Suprapubic skin (tissue), 4 donors: ENCODE data around the gene FAM171A1. TPM values are rescaled to one million over a fixed set of nuclear protein-coding genes. Genes with fewer than 3 reads are reported as not detected.
"Not testable (repeated sequence)": the region's sequence is repeated elsewhere in the genome, so short reads cannot be mapped to it uniquely, and the experiment has no call there.

ENCODE experiments used
- DNase-seq, 2 donors: peaks; one replicate each; pipeline ENCODE4 v3.0.0-alpha.2; 2019; ENCODE audit warnings: low spot score in 2 of 2
- H3K27ac ChIP-seq: fragments of 200-600 bp; sonication (generic); one replicate; pipeline ENCODE4 v1.5.1; 2019
- H3K27me3 ChIP-seq: fragments of 200-600 bp; sonication (generic); one replicate; pipeline ENCODE4 v1.5.1; 2019
- H3K36me3 ChIP-seq: fragments of 200-600 bp; sonication (generic); one replicate; pipeline ENCODE4 v1.5.1; 2019
- H3K4me1 ChIP-seq: fragments of 200-600 bp; sonication (generic); one replicate; pipeline ENCODE4 v1.5.1; 2019
- H3K4me3 ChIP-seq: fragments of 200-600 bp; sonication (generic); one replicate; pipeline ENCODE4 v1.5.1; 2019; ENCODE audit warnings: mild to moderate bottlenecking
- H3K9me3 ChIP-seq: fragments of 200-600 bp; sonication (generic); one replicate; pipeline ENCODE4 v1.5.1; 2019
- CTCF ChIP-seq, 2 donors: fragments of 200-600 bp in 1 of 2; fragments of 450-650 bp in 1 of 2; sonication (generic) in 1 of 2; IDR thresholded peaks; one replicate each; pipeline ENCODE4 v1.5.1; 2016 to 2019; ENCODE audit warnings: antibody characterized with exemption in 2 of 2, mild to moderate bottlenecking in 1 of 2, moderate library complexity in 1 of 2
- EP300 ChIP-seq: sonication (generic); formaldehyde crosslinking; IDR thresholded peaks from one replicate; pipeline ENCODE4 v1.6.1; 2017; ENCODE audit warnings: antibody characterized with exemption
- POLR2A ChIP-seq, 2 donors: fragments of 450-650 bp; IDR thresholded peaks; one replicate each; pipeline ENCODE4 v1.6.1; 2017; ENCODE audit warnings: antibody characterized with exemption in 2 of 2, mild to moderate bottlenecking in 2 of 2, moderate library complexity in 2 of 2
- POLR2AphosphoS5 ChIP-seq, 3 donors: sonication (generic); formaldehyde crosslinking; IDR thresholded peaks; one replicate each; pipeline ENCODE4 v1.6.1; 2017; ENCODE audit warnings: antibody characterized with exemption in 3 of 3
- WGBS: methylation state at CpG from one replicate; pipeline ENCODE4 v1.1.5; 2018; 5-methylcytosine and 5-hydroxymethylcytosine counted together
- total RNA-seq, 4 donors: library from RNA; depleted of rRNA; stranded (reverse); fragments of >200 nt; gene quantifications; one replicate each; pipeline ENCODE4 v1.1.0, GENCODE V29; 2016

The FAM171A1 gene
- total RNA-seq, 4 donors from 2014 or later: 2.8 to 7.0 (median 5.9) TPM

GRCh38 chr10:15344256-15344875 is 26.7 kb downstream of the FAM171A1 start:
- Histone ChIP-seq H3K27ac (no peak overlapping the region), H3K4me1 (peaks cover 8% of the 10 kb centered on the region), H3K4me3 (no peak overlapping the region), H3K27me3 (no peaks in the 10 kb centered on the region), H3K36me3 (no peaks in the 10 kb centered on the region), H3K9me3 (no peaks in the 10 kb centered on the region)
- no peak for TF ChIP-seq POLR2A (IDR thresholded peaks at IDR 0.05)
- no peak for TF ChIP-seq EP300
- TF ChIP-seq POLR2AphosphoS5 (IDR thresholded peaks at IDR 0.05): no peak
- TF ChIP-seq CTCF (IDR thresholded peaks at IDR 0.05): no peak
- DNase-seq: no peak
- 91% methylated on average over 4 of the region's 4 CpGs for WGBS

GRCh38 chr10:15342970-15343369 is 28.1 kb downstream of the FAM171A1 start:
- no peak overlapping the region for H3K27ac ChIP-seq
- H3K36me3 ChIP-seq: no peaks in the 10 kb centered on the region
- TF ChIP-seq POLR2AphosphoS5 (IDR thresholded peaks at IDR 0.05) (no peak), EP300 (no peak), POLR2A (IDR thresholded peaks at IDR 0.05) (no peak), CTCF (IDR thresholded peaks at IDR 0.05) (no peak)
- WGBS: 93% methylated on average over 3 of the region's 3 CpGs
- H3K27me3 ChIP-seq: no peaks in the 10 kb centered on the region
- no peak for DNase-seq
- no peak overlapping the region for H3K4me3 ChIP-seq
- no peaks in the 10 kb centered on the region for H3K9me3 ChIP-seq
- H3K4me1 ChIP-seq: peaks cover 6% of the 10 kb centered on the region

GRCh38 chr10:15341502-15342128 is 29.5 kb downstream of the FAM171A1 start:
- no peak overlapping the region for H3K4me3 ChIP-seq
- no peak for DNase-seq

GRCh38 chr10:15339892-15340291 is 31.2 kb downstream of the FAM171A1 start:
- no peak for TF ChIP-seq CTCF (IDR thresholded peaks at IDR 0.05)
- TF ChIP-seq POLR2AphosphoS5 (IDR thresholded peaks at IDR 0.05): no peak
- no peak for TF ChIP-seq POLR2A (IDR thresholded peaks at IDR 0.05)
- TF ChIP-seq EP300: no peak
- Histone ChIP-seq H3K9me3 (no peaks in the 10 kb centered on the region), H3K36me3 (no peaks in the 10 kb centered on the region)

More at GRCh38 chr10:15341502-15342128, 29.5 kb downstream of the FAM171A1 start:
- 73% methylated on average over 7 of the region's 7 CpGs for WGBS
- Histone ChIP-seq H3K36me3 (no peaks in the 10 kb centered on the region), H3K4me1 (peaks cover 6% of the 10 kb centered on the region), H3K27ac (no peak overlapping the region), H3K9me3 (no peaks in the 10 kb centered on the region), H3K27me3 (no peaks in the 10 kb centered on the region)
- TF ChIP-seq POLR2AphosphoS5 (IDR thresholded peaks at IDR 0.05): no peak
- no peak for TF ChIP-seq EP300
- TF ChIP-seq POLR2A (IDR thresholded peaks at IDR 0.05): no peak
- no peak for TF ChIP-seq CTCF (IDR thresholded peaks at IDR 0.05)

GRCh38 chr10:15337441-15337923 is 33.6 kb downstream of the FAM171A1 start:
- not testable (repeated sequence) for H3K9me3 ChIP-seq, DNase-seq, H3K27ac ChIP-seq, H3K36me3 ChIP-seq, H3K4me1 ChIP-seq, H3K27me3 ChIP-seq, H3K4me3 ChIP-seq
- 91% methylated on average over 24 of the region's 24 CpGs for WGBS

More at GRCh38 chr10:15339892-15340291, 31.2 kb downstream of the FAM171A1 start:
- DNase-seq: no peak
- 97% methylated on average over 2 of the region's 2 CpGs for WGBS
- no peak overlapping the region for H3K4me3 ChIP-seq
- H3K27ac ChIP-seq: no peak overlapping the region
- H3K4me1 ChIP-seq: peaks cover 4% of the 10 kb centered on the region
- no peaks in the 10 kb centered on the region for H3K27me3 ChIP-seq
